ENCODE results near the gene RNF213. TPM values are rescaled to one million over a fixed set of nuclear protein-coding genes. Genes with fewer than 3 reads are reported as not detected.
A peak's percentile ranks its signal among the peaks of the same experiment; 100 is the strongest.

The RNF213 gene
- total RNA-seq, 1 experiment from 2014 or later, result 64.9 TPM

DNA sequence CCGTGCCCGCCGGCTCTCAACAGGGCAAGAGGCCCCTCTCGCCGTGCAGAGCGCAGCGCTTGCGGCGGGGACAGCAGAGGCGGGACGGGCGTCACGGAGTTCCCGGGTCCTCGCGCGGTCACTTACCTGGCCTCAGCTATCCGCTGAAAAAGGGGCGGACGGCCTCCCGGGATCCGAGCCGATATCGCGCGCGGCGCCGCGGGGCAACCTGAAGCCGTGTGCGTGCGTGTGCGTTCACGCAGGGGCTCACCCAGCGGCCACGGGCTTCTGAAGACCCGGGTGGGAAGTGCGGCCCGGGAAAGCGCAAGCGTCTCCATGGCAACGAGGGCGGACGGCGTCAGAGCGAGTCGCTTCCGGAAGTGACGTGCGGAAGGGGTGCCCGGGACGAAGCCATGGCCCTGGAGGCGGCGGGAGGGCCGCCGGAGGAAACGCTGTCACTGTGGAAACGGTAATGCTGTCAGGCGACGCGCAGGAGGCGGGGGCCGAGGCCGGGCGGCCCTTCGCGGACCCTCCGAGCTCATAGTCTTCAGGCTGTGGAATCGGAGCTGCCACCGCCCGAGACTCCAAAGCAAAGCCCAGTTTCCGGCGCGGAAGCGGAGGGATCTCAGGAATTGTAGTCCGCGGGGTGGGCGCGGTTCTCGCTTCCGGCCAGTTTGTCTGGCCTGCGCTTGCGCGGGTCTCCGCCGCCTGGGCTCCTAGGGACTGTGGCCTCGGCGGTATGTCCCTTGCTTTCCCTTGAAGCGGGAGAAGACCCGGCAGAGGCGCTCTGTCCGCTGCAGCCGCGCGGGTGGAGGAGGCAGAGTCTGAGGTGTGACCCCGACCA lies 154.4 kb downstream of the RNF213 start, which contains the start of gene ENDOV:
Gene ENDOV (plus strand): TSS at position 365 of the 823 bp plus-strand sequence. CDS start 28 bp downstream, at position 393.
- DNase-seq (ENCODE audit: low read depth), result peak; percentile 88

- DNase-seq (ENCODE audit: low read depth), result no peak
Measured at GRCh38 chr17:80415626-80416137, 155.0 kb downstream of the RNF213 start.

GRCh38 chr17:80416260-80416939 lies 155.7 kb downstream of the RNF213 start:
- DNase-seq (ENCODE audit: low read depth), result no peak

DNA sequence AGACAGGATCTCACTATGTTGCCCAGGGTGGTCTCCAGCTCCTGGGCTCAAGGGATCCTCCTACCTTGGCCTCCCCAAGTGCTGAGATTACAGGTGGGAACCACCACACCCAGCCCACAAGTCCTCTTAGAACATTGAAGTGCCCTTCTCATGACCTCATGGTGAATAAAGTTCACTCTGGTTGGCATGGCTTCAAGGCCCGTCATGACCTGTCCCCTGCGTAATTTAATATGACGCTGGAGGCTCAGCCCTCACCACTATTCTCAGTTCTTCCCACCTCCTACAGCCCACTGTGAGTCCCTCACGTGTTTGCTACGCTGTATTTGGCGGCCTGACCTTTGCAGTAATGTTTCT lies 156.3 kb downstream of the RNF213 start:
- DNase-seq (ENCODE audit: low read depth), result no peak

DNA sequence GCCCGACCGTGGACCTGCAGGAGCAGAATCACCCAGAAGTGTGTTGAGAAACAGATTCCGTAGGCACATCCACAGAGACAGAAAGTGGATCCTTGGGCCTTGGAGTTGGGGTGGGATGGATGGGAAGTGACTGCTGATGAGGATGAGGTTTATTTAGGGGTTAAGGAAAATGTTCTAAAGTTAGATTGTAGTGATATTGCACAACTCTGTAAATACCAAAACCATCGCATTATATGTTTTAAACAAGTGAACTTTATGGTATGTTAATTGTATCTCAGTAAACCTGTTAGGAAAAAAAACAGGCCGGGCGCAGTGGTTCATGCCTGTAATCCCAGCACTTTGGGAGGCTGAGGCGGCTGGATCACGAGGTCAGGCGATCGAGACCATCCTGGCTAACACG lies 157.9 kb downstream of the RNF213 start:
- no peak for DNase-seq (ENCODE audit: low read depth)

GRCh38 chr17:80419255-80419654 lies 158.6 kb downstream of the RNF213 start:
- no peak for DNase-seq (ENCODE audit: low read depth)

- DNase-seq (ENCODE audit: low read depth), result no peak
Measured at GRCh38 chr17:80421381-80422090, 160.9 kb downstream of the RNF213 start.

DNA sequence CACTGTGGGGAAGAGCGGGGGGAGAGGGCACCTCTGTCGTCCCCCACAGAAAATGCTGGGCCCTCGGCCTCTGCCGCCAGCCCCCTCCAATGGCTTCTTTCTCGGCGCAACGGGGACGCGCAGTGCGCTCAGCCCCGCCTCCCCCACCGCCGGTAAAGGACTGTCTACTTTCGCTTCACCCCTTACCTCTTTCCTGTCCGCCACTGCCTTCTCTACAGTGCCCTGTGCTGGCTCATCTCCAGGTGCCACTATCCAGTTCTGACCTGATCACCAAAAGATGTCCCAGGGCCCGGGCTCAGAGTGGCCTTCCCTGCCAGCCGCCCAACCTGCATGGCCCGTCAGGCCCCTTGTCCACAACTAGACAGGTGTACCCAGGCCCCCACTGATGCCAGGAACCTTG lies 161.6 kb downstream of the RNF213 start:
- DNase-seq (ENCODE audit: low read depth), result no peak

GRCh38 chr17:80422981-80423380 lies 162.3 kb downstream of the RNF213 start:
- no peak for DNase-seq (ENCODE audit: low read depth)

- DNase-seq (ENCODE audit: low read depth), result no peak
Measured at GRCh38 chr17:80423536-80424225, 163.0 kb downstream of the RNF213 start.

- DNase-seq (ENCODE audit: low read depth), result no peak
Measured at GRCh38 chr17:80424261-80424660, 163.6 kb downstream of the RNF213 start.

- no peak for DNase-seq (ENCODE audit: low read depth)
Measured at GRCh38 chr17:80424878-80425765, 164.5 kb downstream of the RNF213 start.

GRCh38 chr17:80425835-80426426 lies 165.3 kb downstream of the RNF213 start:
- no peak for DNase-seq (ENCODE audit: low read depth)

DNA sequence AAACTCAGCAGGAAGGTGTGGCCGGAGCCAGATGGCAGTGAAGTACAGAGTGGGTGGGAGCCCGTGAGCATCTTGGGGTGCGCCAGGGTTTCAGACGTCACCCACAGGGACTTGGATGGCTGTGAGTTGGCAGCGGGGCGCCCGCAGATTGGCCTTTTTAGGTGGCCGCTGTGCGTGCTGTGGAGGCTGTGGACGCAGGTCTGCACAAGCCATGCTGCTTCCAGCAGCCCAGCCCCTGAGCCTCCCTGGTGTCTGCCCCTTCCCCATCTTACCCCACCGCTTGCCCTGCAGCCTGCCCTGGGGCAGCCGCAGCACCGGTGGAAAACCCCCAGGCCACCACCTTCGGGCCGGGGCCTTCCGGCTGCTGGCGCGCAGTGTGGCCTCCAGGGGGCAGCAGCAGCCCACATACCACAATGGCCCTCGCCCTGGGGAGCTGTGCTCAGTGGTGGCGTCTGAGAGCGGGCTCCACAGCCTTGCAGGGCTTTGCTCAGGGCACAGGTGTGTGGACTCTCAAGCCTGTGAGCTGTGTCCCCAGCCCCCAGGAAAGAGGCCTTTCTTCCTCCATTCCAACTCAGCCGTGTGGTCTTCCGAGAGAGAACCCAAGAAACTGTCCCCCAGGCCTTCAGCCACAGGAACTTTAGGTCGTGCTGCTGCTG lies 166.1 kb downstream of the RNF213 start:
- peak; percentile 45 for DNase-seq (ENCODE audit: low read depth)

- no peak for DNase-seq (ENCODE audit: low read depth)
Measured at GRCh38 chr17:80427366-80428282, 167.0 kb downstream of the RNF213 start.

- DNase-seq (ENCODE audit: low read depth), result no peak
Measured at GRCh38 chr17:80428363-80428762, 167.7 kb downstream of the RNF213 start.

DNA sequence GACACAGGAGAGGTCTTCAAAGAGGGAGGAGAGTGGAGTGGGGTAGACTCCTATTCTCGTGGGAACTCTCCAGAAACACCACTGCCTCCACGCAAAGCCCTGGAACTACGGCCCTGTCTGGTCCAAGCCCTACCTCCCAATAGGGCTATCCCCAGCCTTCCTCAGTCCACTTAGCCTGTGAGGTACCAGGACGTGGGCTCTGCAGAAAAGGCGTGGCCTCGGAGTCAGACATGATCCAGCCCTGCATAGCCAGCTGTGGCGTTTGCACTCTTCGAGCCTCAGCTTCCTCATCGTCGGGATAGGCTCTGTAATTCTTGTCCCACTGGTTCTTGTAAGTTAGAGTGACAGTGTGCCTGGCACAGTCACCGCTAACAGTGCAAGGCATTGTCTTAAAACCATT lies 168.1 kb downstream of the RNF213 start:
- DNase-seq (ENCODE audit: low read depth), result no peak
